ENCODE measurements around the gene TEX35.
A peak's percentile ranks its signal among the peaks of the same experiment; 100 is the strongest.

The TEX35 gene

GRCh38 chr1:178518894-178519293 lies 6.0 kb downstream of the TEX35 start:
- no peak for DNase-seq (ENCODE audit: low read depth, low spot score)

GRCh38 chr1:178520803-178521202 lies 7.9 kb downstream of the TEX35 start:
- no peak for DNase-seq (ENCODE audit: low read depth, low spot score)

GRCh38 chr1:178521241-178521640 lies 8.3 kb downstream of the TEX35 start:
- DNase-seq (ENCODE audit: low read depth, low spot score) = no peak

- no peak for DNase-seq (ENCODE audit: low read depth, low spot score)
Observed at GRCh38 chr1:178527117-178527516, 14.2 kb downstream of the TEX35 start.

GRCh38 chr1:178528228-178528952 lies 15.5 kb downstream of the TEX35 start:
- no peak for DNase-seq (ENCODE audit: low read depth, low spot score)

- no peak for DNase-seq (ENCODE audit: low read depth, low spot score)
Observed at GRCh38 chr1:178528953-178529335, 16.0 kb downstream of the TEX35 start.

- peak; percentile 45 for DNase-seq (ENCODE audit: low read depth, low spot score)
Observed at GRCh38 chr1:178529364-178530036, 16.6 kb downstream of the TEX35 start.

- DNase-seq (ENCODE audit: low read depth, low spot score) = peak; percentile 63
Observed at GRCh38 chr1:178530037-178530402, 17.1 kb downstream of the TEX35 start.

- DNase-seq (ENCODE audit: low read depth, low spot score) = peak; percentile 81
Observed at GRCh38 chr1:178530502-178530901, 17.6 kb downstream of the TEX35 start.

- DNase-seq (ENCODE audit: low read depth, low spot score) = no peak
Observed at GRCh38 chr1:178531887-178532286, 19.0 kb downstream of the TEX35 start.

- peak; percentile 93 for DNase-seq (ENCODE audit: low read depth, low spot score)
Observed at GRCh38 chr1:178532392-178532791, 19.5 kb downstream of the TEX35 start.

GRCh38 chr1:178533121-178533946 lies 20.4 kb downstream of the TEX35 start:
- DNase-seq (ENCODE audit: low read depth, low spot score) = no peak

- no peak for DNase-seq (ENCODE audit: low read depth, low spot score)
Observed at GRCh38 chr1:178534137-178534868, 21.4 kb downstream of the TEX35 start.

- DNase-seq (ENCODE audit: low read depth, low spot score) = no peak
Observed at GRCh38 chr1:178536329-178536728, 23.4 kb downstream of the TEX35 start.

- DNase-seq (ENCODE audit: low read depth, low spot score) = no peak
Observed at GRCh38 chr1:178536844-178537371, 24.0 kb downstream of the TEX35 start.

GRCh38 chr1:178537382-178538090 lies 24.6 kb downstream of the TEX35 start:
- DNase-seq (ENCODE audit: low read depth, low spot score) = no peak

GRCh38 chr1:178538192-178538916 lies 25.4 kb downstream of the TEX35 start:
- DNase-seq (ENCODE audit: low read depth, low spot score) = no peak

GRCh38 chr1:178539291-178539690 lies 26.4 kb downstream of the TEX35 start:
- DNase-seq (ENCODE audit: low read depth, low spot score) = no peak

- no peak for DNase-seq (ENCODE audit: low read depth, low spot score)
Observed at GRCh38 chr1:178540204-178540603, 27.3 kb downstream of the TEX35 start.

GRCh38 chr1:178540646-178541045 lies 27.7 kb downstream of the TEX35 start:
- no peak for DNase-seq (ENCODE audit: low read depth, low spot score)
